Measurements from ENCODE around the gene ABI2.
A peak's percentile ranks its signal among the peaks of the same experiment; 100 is the strongest.

ABI2 gene

GRCh38 chr2:203462308-203462707 is 134.1 kb downstream of the ABI2 start:
- TF ChIP-seq PKNOX1 (IDR thresholded peaks at IDR 0.05) (no peak), ELF4 (IDR thresholded peaks at IDR 0.05) (no peak), FOXA1 (IDR thresholded peaks at IDR 0.05) (no peak)
- POLR2A ChIA-PET = no interaction called here
- CTCF ChIA-PET = no interaction called here
- DNase-seq (ENCODE audit: extremely low spot score) = no peak

- no peak for TF ChIP-seq HDGF (IDR thresholded peaks at IDR 0.05; ENCODE audit: borderline replicate concordance)
- no peak for DNase-seq (ENCODE audit: extremely low spot score)
- ChIA-PET POLR2A (no interaction called here), CTCF (no interaction called here)
Observed at GRCh38 chr2:203463266-203463678, 135.1 kb downstream of the ABI2 start.

- POLR2A ChIA-PET = no interaction called here
- no peak for TF ChIP-seq PKNOX1 (IDR thresholded peaks at IDR 0.05)
- no peak for TF ChIP-seq SUZ12 (IDR thresholded peaks at IDR 0.05)
- TF ChIP-seq FOXM1 (IDR thresholded peaks at IDR 0.05; ENCODE audit: borderline replicate concordance) = no peak
- TF ChIP-seq FOXA1 (IDR thresholded peaks at IDR 0.05) = no peak
- TF ChIP-seq BHLHE40 (IDR thresholded peaks at IDR 0.05; ENCODE audit: borderline replicate concordance) = no peak
- no peak for TF ChIP-seq ELF4 (IDR thresholded peaks at IDR 0.05)
- TF ChIP-seq L3MBTL2 (conservative IDR thresholded peaks at IDR 0.05) = no peak
- no peak for TF ChIP-seq ZNF384 (IDR thresholded peaks at IDR 0.05)
- no peak for TF ChIP-seq ARNT (IDR thresholded peaks at IDR 0.05)
- no peak for TF ChIP-seq FOXK2 (IDR thresholded peaks at IDR 0.05)
- CTCF ChIA-PET = no interaction called here
- no peak for DNase-seq (ENCODE audit: extremely low spot score)
Observed at GRCh38 chr2:203469546-203469945, 141.4 kb downstream of the ABI2 start.

- peak; percentile 10 for DNase-seq (ENCODE audit: extremely low spot score)
- no peak for TF ChIP-seq SUZ12 (IDR thresholded peaks at IDR 0.05)
- TF ChIP-seq FOXK2 (IDR thresholded peaks at IDR 0.05) = no peak
- TF ChIP-seq BHLHE40 (IDR thresholded peaks at IDR 0.05; ENCODE audit: borderline replicate concordance) = no peak
- no peak for TF ChIP-seq ARNT (IDR thresholded peaks at IDR 0.05)
- TF ChIP-seq ELF4 (IDR thresholded peaks at IDR 0.05) = no peak
- no peak for TF ChIP-seq L3MBTL2 (conservative IDR thresholded peaks at IDR 0.05)
- no peak for TF ChIP-seq FOXA1 (IDR thresholded peaks at IDR 0.05)
- TF ChIP-seq NFRKB (IDR thresholded peaks at IDR 0.05) = no peak
- no peak for TF ChIP-seq TARDBP (IDR thresholded peaks at IDR 0.05)
- no peak for TF ChIP-seq LEF1 (IDR thresholded peaks at IDR 0.05; ENCODE audit: borderline replicate concordance)
- TF ChIP-seq PKNOX1 (IDR thresholded peaks at IDR 0.05) = no peak
- no peak for TF ChIP-seq CTBP1 (IDR thresholded peaks at IDR 0.05; ENCODE audit: borderline replicate concordance)
- no peak for TF ChIP-seq HDGF (IDR thresholded peaks at IDR 0.05; ENCODE audit: borderline replicate concordance)
- TF ChIP-seq FOXM1 (IDR thresholded peaks at IDR 0.05; ENCODE audit: borderline replicate concordance) = no peak
- no peak for TF ChIP-seq ZNF384 (IDR thresholded peaks at IDR 0.05)
- ChIA-PET POLR2A (no interaction called here), CTCF (no interaction called here)
Observed at GRCh38 chr2:203470371-203470770, 142.2 kb downstream of the ABI2 start.

GRCh38 chr2:203471323-203471722 is 143.1 kb downstream of the ABI2 start:
- DNase-seq (ENCODE audit: extremely low spot score) = no peak
- CTCF ChIA-PET = no interaction called here
- no peak for TF ChIP-seq NFRKB (IDR thresholded peaks at IDR 0.05)
- no peak for TF ChIP-seq PKNOX1 (IDR thresholded peaks at IDR 0.05)
- TF ChIP-seq FOXM1 (IDR thresholded peaks at IDR 0.05; ENCODE audit: borderline replicate concordance) = no peak
- no peak for TF ChIP-seq SP1 (IDR thresholded peaks at IDR 0.05)
- TF ChIP-seq LEF1 (IDR thresholded peaks at IDR 0.05; ENCODE audit: borderline replicate concordance) = no peak
- TF ChIP-seq BHLHE40 (IDR thresholded peaks at IDR 0.05; ENCODE audit: borderline replicate concordance) = no peak
- no peak for TF ChIP-seq CTBP1 (IDR thresholded peaks at IDR 0.05; ENCODE audit: borderline replicate concordance)
- no peak for TF ChIP-seq ZNF384 (IDR thresholded peaks at IDR 0.05)
- no peak for TF ChIP-seq FOXK2 (IDR thresholded peaks at IDR 0.05)
- no peak for TF ChIP-seq SUZ12 (IDR thresholded peaks at IDR 0.05)
- TF ChIP-seq FOXA1 (IDR thresholded peaks at IDR 0.05) = no peak
- no peak for TF ChIP-seq ELF4 (IDR thresholded peaks at IDR 0.05)
- TF ChIP-seq L3MBTL2 (conservative IDR thresholded peaks at IDR 0.05) = no peak
- no peak for TF ChIP-seq TARDBP (IDR thresholded peaks at IDR 0.05)
- TF ChIP-seq ARNT (IDR thresholded peaks at IDR 0.05) = no peak
- no peak for TF ChIP-seq HDGF (IDR thresholded peaks at IDR 0.05; ENCODE audit: borderline replicate concordance)
- POLR2A ChIA-PET = no interaction called here

GRCh38 chr2:203476881-203477280 is 148.7 kb downstream of the ABI2 start:
- TF ChIP-seq FOXK2 (IDR thresholded peaks at IDR 0.05) = no peak
- no peak for TF ChIP-seq ELF4 (IDR thresholded peaks at IDR 0.05)
- TF ChIP-seq LEF1 (IDR thresholded peaks at IDR 0.05; ENCODE audit: borderline replicate concordance) = no peak
- TF ChIP-seq ARNT (IDR thresholded peaks at IDR 0.05) = no peak
- no peak for TF ChIP-seq HDGF (IDR thresholded peaks at IDR 0.05; ENCODE audit: borderline replicate concordance)
- TF ChIP-seq FOXA1 (IDR thresholded peaks at IDR 0.05) = no peak
- no peak for TF ChIP-seq CTBP1 (IDR thresholded peaks at IDR 0.05; ENCODE audit: borderline replicate concordance)
- no peak for TF ChIP-seq FOXM1 (IDR thresholded peaks at IDR 0.05; ENCODE audit: borderline replicate concordance)
- TF ChIP-seq PKNOX1 (IDR thresholded peaks at IDR 0.05) = no peak
- no peak for TF ChIP-seq TARDBP (IDR thresholded peaks at IDR 0.05)
- TF ChIP-seq SP1 (IDR thresholded peaks at IDR 0.05) = no peak
- POLR2A ChIA-PET = no interaction called here
- DNase-seq (ENCODE audit: extremely low spot score) = no peak
- CTCF ChIA-PET = no interaction called here

Measured in HEK293T (cell line).